H1 (cell line): Measurements from ENCODE around the gene TRAF3IP3. TPM values are rescaled to one million over a fixed set of nuclear protein-coding genes. Genes with fewer than 3 reads are reported as not detected.

Experiments used
- CTCF ChIA-PET: fragments of 300-600 bp; sonication (Branson Sonifier 250); formaldehyde crosslinking; loops from one replicate; lab custom pipeline; 2021; ENCODE audit not compliant: partially characterized antibody; lab: Charles Lee
- POLR2A ChIA-PET: fragments of 300-600 bp; sonication (Branson Sonifier 250); formaldehyde crosslinking; loops from one replicate; lab custom pipeline; 2021; ENCODE audit warnings: inconsistent platforms; ENCODE audit not compliant: partially characterized antibody; lab: Charles Lee
- DNase-seq, 2 experiments: peaks; one replicate each; pipeline versions ENCODE4 v3.0.0 to v3.0.0-alpha.2; 2010 to 2022; ENCODE audit warnings: low spot score in 2 of 2, low read depth in 1 of 2, mixed read lengths in 1 of 2
- FAIRE-seq: peaks from 2 replicates; lab custom pipeline; 2011; peaks lifted over from hg19 to GRCh38; lab: Jason Lieb, UNC
- H2AFZ ChIP-seq: 2 replicates; pipeline ENCODE4 v1.8.1; 2012; ENCODE audit warnings: low read length, inconsistent platforms
- H2AK5ac ChIP-seq: 2 replicates; pipeline ENCODE4 v1.6.1; 2013; ENCODE audit warnings: low read depth, low read length
- H2BK120ac ChIP-seq: replicated peaks from 2 replicates; pipeline ENCODE3; 2013; ENCODE audit warnings: low read depth, low read length, inconsistent platforms
- H2BK12ac ChIP-seq: 2 replicates; pipeline ENCODE4 v1.6.1; 2013; ENCODE audit warnings: low read depth, low read length
- H2BK15ac ChIP-seq: 2 replicates; pipeline ENCODE4 v1.6.1; 2013; ENCODE audit warnings: low read length
- H2BK20ac ChIP-seq: 2 replicates; pipeline ENCODE4 v1.6.1; 2013; ENCODE audit warnings: low read length
- H2BK5ac ChIP-seq: 2 replicates; pipeline ENCODE4 v1.6.1; 2013; ENCODE audit warnings: low read depth, low read length
- H3K14ac ChIP-seq: 2 replicates; pipeline ENCODE4 v1.6.1; 2013; ENCODE audit warnings: inconsistent platforms; ENCODE audit not compliant: insufficient read length
- H3K18ac ChIP-seq: 2 replicates; pipeline ENCODE4 v1.6.1; 2013; ENCODE audit warnings: low read length; ENCODE audit errors: extremely low read depth
- H3K23ac ChIP-seq: 2 replicates; pipeline ENCODE4 v1.6.1; 2013; ENCODE audit warnings: inconsistent platforms; ENCODE audit not compliant: insufficient read length
- H3K23me2 ChIP-seq: 2 replicates; pipeline ENCODE4 v1.6.1; 2013; ENCODE audit warnings: low read depth, low read length
- H3K27ac ChIP-seq: 2 replicates; pipeline ENCODE4 v1.6.1; 2011; ENCODE audit warnings: low read depth, low read length, inconsistent platforms
- H3K27me3 ChIP-seq, 4 experiments: replicated peaks in 1 of 4; 1 replicate in 1 of 4; 2 replicates in 3 of 4; pipeline versions ENCODE4 v1.6.1 to v1.8.1; 2011 to 2013; ENCODE audit warnings: low read length in 3 of 4, mild to moderate bottlenecking in 3 of 4, inconsistent platforms in 2 of 4, mixed read lengths in 2 of 4, moderate library complexity in 1 of 4; ENCODE audit not compliant: control insufficient read depth in 3 of 4, insufficient read depth in 3 of 4; ENCODE audit errors: extremely low read depth in 1 of 4
- H3K36me3 ChIP-seq, 4 experiments: 2 replicates each; pipeline versions ENCODE4 v1.6.1 to v1.8.1; 2011 to 2013; ENCODE audit warnings: mild to moderate bottlenecking in 4 of 4, low read length in 3 of 4, moderate library complexity in 2 of 4, control low read depth in 1 of 4, inconsistent platforms in 1 of 4; ENCODE audit not compliant: insufficient read depth in 4 of 4, control insufficient read depth in 2 of 4
- H3K4ac ChIP-seq: replicated peaks from 2 replicates; pipeline ENCODE3; 2013; ENCODE audit warnings: low read length, low read depth, mixed read lengths, inconsistent platforms; ENCODE audit not compliant: insufficient read length
- H3K4me1 ChIP-seq, 4 experiments: replicated peaks in 1 of 4; 1 replicate in 1 of 4; 2 replicates in 3 of 4; pipeline versions ENCODE4 v1.6.1 to v1.8.1; 2011 to 2013; ENCODE audit warnings: low read length in 3 of 4, inconsistent platforms in 2 of 4, mixed read lengths in 1 of 4; ENCODE audit not compliant: insufficient read depth in 4 of 4, control insufficient read depth in 3 of 4
- H3K4me2 ChIP-seq, 2 experiments: 2 replicates each; pipeline versions ENCODE4 v1.6.1 to v1.8.1; 2011 to 2013; ENCODE audit warnings: low read depth in 2 of 2, low read length in 2 of 2, control low read depth in 1 of 2, inconsistent platforms in 1 of 2, mild to moderate bottlenecking in 1 of 2; ENCODE audit not compliant: insufficient read depth in 1 of 2
- H3K4me3 ChIP-seq, 4 experiments: fragments of 200-600, 300-600 bp in 1 of 4; sonication (generic), shearing (Covaris generic), sonication (Bioruptor Twin) in 1 of 4; 2 replicates each; pipeline versions ENCODE4 v1.5.1 to v1.8.1; 2011 to 2016; ENCODE audit warnings: low read length in 4 of 4, low read depth in 3 of 4, control low read depth in 2 of 4, inconsistent platforms in 2 of 4, mild to moderate bottlenecking in 2 of 4, mixed read lengths in 1 of 4, moderate library complexity in 1 of 4; ENCODE audit not compliant: insufficient read depth in 2 of 4; ENCODE audit errors: extremely low read depth in 1 of 4
- H3K56ac ChIP-seq: replicated peaks from 2 replicates; pipeline ENCODE3; 2013; ENCODE audit warnings: low read depth, mild to moderate bottlenecking, mixed read lengths, low read length, inconsistent platforms; ENCODE audit not compliant: insufficient read length
- H3K79me1 ChIP-seq: 2 replicates; pipeline ENCODE4 v1.6.1; 2013; ENCODE audit warnings: low read depth, low read length, control low read depth
- H3K79me2 ChIP-seq, 2 experiments: 2 replicates each; pipeline versions ENCODE4 v1.6.1 to v1.8.1; 2012 to 2013; ENCODE audit warnings: low read length in 2 of 2, mild to moderate bottlenecking in 2 of 2, inconsistent platforms in 1 of 2; ENCODE audit not compliant: insufficient read depth in 2 of 2, control insufficient read depth in 1 of 2
- H3K9ac ChIP-seq, 4 experiments: replicated peaks in 1 of 4; 1 replicate in 1 of 4; 2 replicates in 3 of 4; pipeline versions ENCODE4 v1.6.1 to v1.8.1; 2011 to 2013; ENCODE audit warnings: low read depth in 3 of 4, low read length in 3 of 4, control low read depth in 2 of 4, mild to moderate bottlenecking in 2 of 4, moderate library complexity in 2 of 4, inconsistent platforms in 1 of 4; ENCODE audit errors: extremely low read depth in 1 of 4
- H3K9me3 ChIP-seq, 2 experiments: 2 replicates each; pipeline versions ENCODE4 v1.6.1 to v1.8.1; 2012 to 2013; ENCODE audit warnings: mild to moderate bottlenecking in 2 of 2, moderate library complexity in 2 of 2, control low read depth in 1 of 2, inconsistent platforms in 1 of 2, low read depth in 1 of 2, low read length in 1 of 2, mixed read lengths in 1 of 2; ENCODE audit not compliant: insufficient read depth in 2 of 2
- H4K20me1 ChIP-seq, 2 experiments: replicated peaks in 1 of 2; 2 replicates each; pipeline versions ENCODE3 to v1.8.1; 2011 to 2013; ENCODE audit warnings: inconsistent platforms in 2 of 2, low read length in 2 of 2, mild to moderate bottlenecking in 1 of 2; ENCODE audit not compliant: insufficient read depth in 2 of 2, control insufficient read depth in 1 of 2
- H4K5ac ChIP-seq: 2 replicates; pipeline ENCODE4 v1.6.1; 2013; ENCODE audit warnings: low read length, low read depth, mixed read lengths, inconsistent platforms; ENCODE audit not compliant: insufficient read length
- H4K8ac ChIP-seq: 2 replicates; pipeline ENCODE4 v1.8.0; 2013; ENCODE audit warnings: mild to moderate bottlenecking, moderate library complexity, low read length, inconsistent platforms; ENCODE audit not compliant: insufficient read depth; ENCODE audit errors: extremely low read depth
- H4K91ac ChIP-seq: replicated peaks from 2 replicates; pipeline ENCODE3; 2013; ENCODE audit warnings: low read length, mixed read lengths, inconsistent platforms; ENCODE audit not compliant: insufficient read length
- BCL11A ChIP-seq, 2 experiments: IDR thresholded peaks; one replicate each; pipeline ENCODE4 v1.6.1; 2011; ENCODE audit warnings: low read depth in 2 of 2, low read length in 2 of 2, mild to moderate bottlenecking in 2 of 2
- CBX8 ChIP-seq: fragments of 300-800, 300-1000 bp; sonication (generic); IDR thresholded peaks from 2 replicates; pipeline ENCODE4 v1.7.1; 2016; ENCODE audit warnings: low read depth, low read length, borderline replicate concordance
- CREB1 ChIP-seq: IDR thresholded peaks from 2 replicates; pipeline ENCODE4 v1.6.1; 2012; ENCODE audit warnings: inconsistent platforms
- CTCF ChIP-seq, 3 experiments: IDR thresholded peaks; 1 replicate in 2 of 3; 2 replicates in 1 of 3; pipeline versions ENCODE4 v1.5.1 to v1.6.1; 2011; ENCODE audit warnings: low read length in 3 of 3, mild to moderate bottlenecking in 3 of 3, inconsistent platforms in 2 of 3, low read depth in 1 of 3, moderate library complexity in 1 of 3; ENCODE audit not compliant: insufficient read depth in 1 of 3; ENCODE audit errors: control extremely low read depth in 1 of 3
- GTF2F1 ChIP-seq: IDR thresholded peaks from 2 replicates; pipeline ENCODE4 v1.6.1; 2012; ENCODE audit warnings: low read depth, low read length, improper control_type of control experiment, borderline replicate concordance
- JUN ChIP-seq: IDR thresholded peaks from 2 replicates; pipeline ENCODE4 v1.6.1; 2011; ENCODE audit warnings: low read depth, mild to moderate bottlenecking, improper control_type of control experiment, low read length
- NANOG ChIP-seq: IDR thresholded peaks from 2 replicates; pipeline ENCODE4 v1.6.1; 2011; ENCODE audit warnings: low read length, low read depth, mild to moderate bottlenecking, inconsistent platforms; ENCODE audit not compliant: insufficient read depth, poor library complexity, severe bottlenecking
- PHF8 ChIP-seq: fragments of 200-600 bp; sonication (generic); conservative IDR thresholded peaks from 2 replicates; pipeline ENCODE4 v1.7.1; 2012; ENCODE audit warnings: low read depth, mild to moderate bottlenecking, inconsistent platforms, low read length, moderate library complexity
- POLR2A ChIP-seq, 2 experiments: IDR thresholded peaks; 1 replicate in 1 of 2; 2 replicates in 1 of 2; pipeline ENCODE4 v1.6.1; 2011; ENCODE audit warnings: low read depth in 2 of 2, low read length in 2 of 2, mild to moderate bottlenecking in 2 of 2; ENCODE audit errors: control extremely low read depth in 1 of 2
- SIRT6 ChIP-seq: IDR thresholded peaks from one replicate; pipeline ENCODE4 v1.7.1; 2012; ENCODE audit warnings: low read length, inconsistent platforms
- TAF1 ChIP-seq: IDR thresholded peaks from 2 replicates; pipeline ENCODE4 v1.6.1; 2011; ENCODE audit warnings: mild to moderate bottlenecking, low read depth, low read length
- WGBS, 2 experiments: shearing (Covaris generic) in 1 of 2; methylation state at CpG; one replicate each; pipeline versions ENCODE4 v1.1.6 to v1.1.7; 2013 to 2015; ENCODE audit warnings: low lambda C conversion rate in 2 of 2, mixed read lengths in 2 of 2, inconsistent platforms in 1 of 2, low coverage in 1 of 2, missing lambda C conversion rate in 1 of 2; ENCODE audit not compliant: insufficient replicate concordance in 2 of 2, insufficient coverage in 1 of 2, insufficient read length in 1 of 2; ENCODE audit errors: extremely low coverage in 1 of 2, missing lambda C conversion rate in 1 of 2; 5-methylcytosine and 5-hydroxymethylcytosine counted together
- polyA plus RNA-seq, 7 experiments: library from polyadenylated mRNA; depleted of rRNA in 3 of 7; stranded (reverse) in 5 of 7; unstranded in 2 of 7; fragments of >200 nt in 5 of 7; fragments of 200-250 nt in 2 of 7; gene quantifications; 1 replicate in 5 of 7; 2 replicates in 1 of 7; 4 replicates in 1 of 7; pipeline versions ENCODE4 v1.2.1 to v1.2.3, GENCODE V29; 2011 to 2013; ENCODE audit warnings: missing spikeins in 2 of 7, mixed read lengths in 2 of 7
- total RNA-seq: library from RNA; stranded (reverse); fragmentation: NEBNext Ultra II Directional; extraction: Animal tissue kit (Norgen Biotek cat#: 25700); gene quantifications from 2 replicates; pipeline ENCODE4 v1.2.1, GENCODE V29; 2021
- TF ChIP-seq, protein P1 (sequence below): IDR thresholded peaks from 2 replicates; pipeline ENCODE4 v1.6.1; 2011; ENCODE audit warnings: low read depth, mild to moderate bottlenecking, low read length; ENCODE audit not compliant: insufficient read depth

Gene TRAF3IP3
- total and polyA plus RNA-seq, 2 of the 8 experiments (the other 6 are each of a cell fraction or from before 2014, with no cell fraction given): not detected

DNA sequence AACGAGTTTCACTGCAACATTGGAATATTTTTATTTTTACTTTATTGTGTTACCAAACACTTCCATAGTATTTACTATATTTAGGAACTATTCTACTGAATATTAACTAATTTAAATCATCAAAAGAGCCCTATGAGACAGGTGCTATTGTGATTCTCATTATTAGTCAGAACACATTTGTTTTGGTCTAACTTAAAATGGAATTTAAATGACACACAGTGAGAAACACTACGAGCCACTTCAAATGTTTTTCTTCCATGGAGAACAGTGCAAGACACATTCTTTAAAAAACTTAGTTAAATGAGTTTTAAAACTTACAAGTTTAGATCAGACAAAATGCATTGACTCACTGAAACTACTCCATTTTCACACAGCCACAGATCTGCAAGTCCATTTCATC is 6.6 kb upstream of the TRAF3IP3 start:
- 74% methylated on average over 2 of the region's 2 CpGs; no CpG with 5 or more reads in 1 of the 2 experiments for WGBS, 2 experiments
- Histone ChIP-seq H2BK120ac (no peak overlapping the region), H3K4me2 (no peak overlapping the region), H2AFZ (no peak overlapping the region), H2BK12ac (no peak overlapping the region), H3K23ac (no peak overlapping the region), H4K91ac (no peak overlapping the region), H2BK20ac (no peak overlapping the region), H3K56ac (no peak overlapping the region), H3K4me1 (peaks cover 0 to 11% (median 0%) of the 10 kb centered on the region in 4 experiments; a peak in 1 of 7 replicates), H2AK5ac (no peak overlapping the region), H3K36me3 (no peaks in the 10 kb centered on the region), H3K23me2 (no peaks in the 10 kb centered on the region), H3K79me1 (no peaks in the 10 kb centered on the region), H3K4ac (no peak overlapping the region), H4K5ac (no peak overlapping the region), H3K4me3 (no peak overlapping the region), H3K79me2 (no peaks in the 10 kb centered on the region), H2BK15ac (no peak overlapping the region), H2BK5ac (no peak overlapping the region), H4K20me1 (no peaks in the 10 kb centered on the region), H3K27me3 (peaks cover 0 to 4% (median 0%) of the 10 kb centered on the region in 4 experiments; a peak in 1 of 7 replicates), H3K9me3 (no peaks in the 10 kb centered on the region), H3K14ac (no peak overlapping the region), H4K8ac (no peak overlapping the region), H3K18ac (no peak overlapping the region), H3K27ac (no peak overlapping the region), H3K9ac (no peak overlapping the region)
- FAIRE-seq (no peak), DNase-seq (no peak)
- ChIA-PET CTCF (interaction anchor here (0.7 to 4.0 kb wide), 22 partner anchors 10 to 550 kb away, joined by 3 to 22 read pairs (median 6); no protein-coding TSS in a partner anchor), POLR2A (no interaction called here)
- TF ChIP-seq JUN: no peak
- TF ChIP-seq, protein P1, sequence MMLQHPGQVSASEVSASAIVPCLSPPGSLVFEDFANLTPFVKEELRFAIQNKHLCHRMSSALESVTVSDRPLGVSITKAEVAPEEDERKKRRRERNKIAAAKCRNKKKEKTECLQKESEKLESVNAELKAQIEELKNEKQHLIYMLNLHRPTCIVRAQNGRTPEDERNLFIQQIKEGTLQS: no peak
- no peak for TF ChIP-seq CBX8
- no peak for TF ChIP-seq NANOG
- TF ChIP-seq CTCF (IDR thresholded peaks at IDR 0.05; ENCODE audit: control extremely low read depth in 1 of 3, insufficient read depth in 1 of 3, low read depth in 1 of 3, low read length in 3 of 3): no peak
- TF ChIP-seq SIRT6: no peak
- TF ChIP-seq GTF2F1: no peak
- no peak for TF ChIP-seq POLR2A (IDR thresholded peaks at IDR 0.05; ENCODE audit: control extremely low read depth in 1 of 2, low read depth in 2 of 2, low read length in 2 of 2)
- no peak for TF ChIP-seq PHF8
- no peak for TF ChIP-seq TAF1
- TF ChIP-seq CREB1: no peak
- TF ChIP-seq BCL11A (IDR thresholded peaks at IDR 0.05; ENCODE audit: low read depth in 2 of 2, low read length in 2 of 2): no peak
